Fibroblast of skin of scalp (primary cell): ENCODE data around the gene SLC4A1.

Experiments
- DNase-seq: peaks from one replicate; pipeline ENCODE4 v3.0.0-alpha.2; 2013

The SLC4A1 gene

DNA sequence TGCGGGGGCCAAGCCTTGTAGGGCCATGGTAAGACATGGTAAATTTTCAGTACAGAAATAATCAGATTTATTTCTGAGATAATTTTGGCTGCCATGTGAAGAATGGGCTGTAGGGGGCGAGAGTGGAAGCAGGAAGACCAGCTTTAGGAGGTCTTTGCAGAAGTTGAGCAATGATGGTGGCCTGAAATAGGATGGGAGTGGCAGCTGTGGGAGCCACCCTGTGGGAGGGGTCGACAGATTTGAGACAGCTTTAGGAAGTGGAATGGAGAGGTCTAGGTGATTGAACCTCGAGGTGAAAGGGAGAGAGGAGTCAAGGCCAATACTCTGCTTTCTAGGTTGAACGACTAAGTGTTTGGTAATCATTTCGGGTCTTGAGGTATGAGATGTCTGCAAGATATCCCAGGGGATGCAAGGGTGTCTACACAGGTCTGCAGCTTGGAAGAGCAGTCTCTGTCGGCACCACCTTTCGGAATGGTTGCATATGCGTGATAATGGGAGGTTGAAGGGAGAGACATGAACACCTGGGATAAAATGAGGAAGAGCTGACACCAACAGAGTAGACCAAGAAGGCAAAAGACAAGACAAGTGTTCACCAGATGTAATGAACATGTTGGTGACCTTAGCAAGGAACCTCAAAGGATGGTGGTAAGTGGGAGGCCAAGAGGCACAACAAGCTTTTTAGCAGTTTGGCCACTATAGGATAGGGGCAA, 64.0 kb downstream of the SLC4A1 start:
- peak; percentile 68 for DNase-seq

DNA sequence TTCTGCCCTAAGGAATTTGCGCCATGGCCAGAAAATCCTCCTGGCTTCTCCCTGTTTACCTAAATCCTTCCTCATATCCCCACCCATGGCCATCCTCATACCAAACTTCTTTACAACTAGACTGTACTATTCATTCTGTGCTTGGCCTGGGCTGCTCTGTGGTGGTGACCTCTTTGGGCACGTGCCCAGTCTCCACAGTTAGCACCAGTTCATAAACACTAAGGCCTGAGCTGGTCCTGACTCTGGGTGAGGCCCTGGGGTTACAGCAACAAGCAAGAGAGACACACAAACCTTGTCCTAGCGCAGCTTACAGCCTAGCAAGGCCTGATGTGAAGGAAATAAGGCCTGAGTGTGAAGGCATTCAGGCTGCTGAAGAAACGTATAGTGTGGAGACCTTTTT, 65.2 kb downstream of the SLC4A1 start:
- DNase-seq, result no peak

DNA sequence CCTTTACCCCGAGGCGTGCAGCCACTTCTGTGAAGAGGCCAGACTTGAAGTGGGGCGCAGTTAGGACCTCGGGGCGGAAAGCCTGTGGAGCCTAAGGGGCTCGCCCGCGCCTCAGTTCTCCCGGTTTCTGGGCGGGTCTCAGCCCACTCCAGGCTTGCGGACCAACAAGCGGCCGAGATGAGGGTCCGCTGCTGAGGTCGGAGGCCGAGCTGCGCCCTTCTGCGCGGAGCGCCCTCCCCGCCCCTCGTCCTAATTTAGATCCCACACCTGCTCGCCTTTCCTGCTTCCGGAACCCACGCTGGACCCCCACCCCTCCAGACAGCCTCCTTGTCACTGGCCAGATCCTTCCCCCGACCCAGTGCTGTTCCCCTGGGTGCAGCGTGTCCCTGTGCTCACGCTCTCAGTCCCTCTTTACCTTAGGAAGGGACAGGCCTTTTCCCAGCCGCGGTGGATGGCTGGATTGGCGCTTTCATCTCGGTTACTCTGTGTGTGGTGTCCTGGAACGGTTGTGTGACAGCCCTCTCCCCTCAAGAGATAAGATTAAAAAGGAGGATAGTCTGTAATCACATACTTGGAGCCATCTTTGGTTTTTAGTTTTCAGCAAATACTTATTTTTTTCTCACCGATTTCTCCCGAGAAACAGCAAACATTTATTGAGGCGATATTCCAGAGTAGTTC, 67.3 kb downstream of the SLC4A1 start:
- DNase-seq, result no peak

DNA sequence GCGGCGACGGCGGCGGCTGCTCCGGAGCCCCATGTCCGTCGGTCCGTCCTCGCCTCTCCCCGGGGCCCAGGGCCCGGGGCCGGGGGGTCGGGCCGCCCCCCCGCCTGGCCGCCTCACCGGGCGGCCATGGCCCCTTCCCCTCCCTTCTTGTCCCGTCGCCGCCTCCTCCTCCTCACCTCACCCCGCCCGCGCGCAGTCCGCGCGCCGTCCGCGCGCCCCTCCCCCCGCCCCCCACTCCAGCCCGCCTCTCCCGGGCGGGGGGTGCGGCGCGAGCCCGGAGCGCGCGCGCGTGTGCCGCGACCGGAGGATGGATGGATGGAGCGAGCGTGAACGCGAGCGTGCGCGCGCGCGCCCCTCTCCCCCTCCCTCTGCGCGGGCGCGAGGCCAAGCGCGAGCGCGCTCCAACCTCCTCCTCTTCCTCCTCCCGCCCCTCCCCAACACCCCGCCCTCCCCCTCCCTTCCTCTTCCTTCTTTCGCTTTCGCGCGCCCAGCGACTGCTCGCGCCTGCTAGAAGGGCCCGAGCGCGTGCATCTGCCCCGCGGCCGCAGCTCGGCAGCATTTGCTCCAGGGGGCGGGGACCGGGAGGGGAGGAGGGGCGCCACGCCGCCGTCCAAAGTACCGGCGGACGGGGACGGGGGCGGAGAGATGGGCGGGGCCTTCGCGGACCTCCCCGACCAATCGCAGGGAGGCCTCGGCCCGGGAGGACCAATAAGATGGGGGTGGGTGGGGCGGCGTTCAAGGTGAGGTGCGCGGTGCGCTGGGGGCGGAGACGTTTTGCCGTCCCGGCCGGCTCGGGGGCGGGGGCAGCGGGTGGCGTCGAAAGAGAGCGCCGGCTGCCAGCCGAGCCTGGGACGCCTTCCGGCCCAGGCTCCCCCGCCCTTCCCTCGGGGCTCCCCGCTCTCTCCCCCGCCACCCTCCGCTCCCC, 68.1 kb downstream of the SLC4A1 start, which contains the start of gene ATXN7L3:
Gene ATXN7L3 (minus strand): TSS at position 332 of the 925 bp plus-strand sequence. CDS start 1,814 bp downstream, outside the sequence.
- DNase-seq, result peak; percentile 99

DNA sequence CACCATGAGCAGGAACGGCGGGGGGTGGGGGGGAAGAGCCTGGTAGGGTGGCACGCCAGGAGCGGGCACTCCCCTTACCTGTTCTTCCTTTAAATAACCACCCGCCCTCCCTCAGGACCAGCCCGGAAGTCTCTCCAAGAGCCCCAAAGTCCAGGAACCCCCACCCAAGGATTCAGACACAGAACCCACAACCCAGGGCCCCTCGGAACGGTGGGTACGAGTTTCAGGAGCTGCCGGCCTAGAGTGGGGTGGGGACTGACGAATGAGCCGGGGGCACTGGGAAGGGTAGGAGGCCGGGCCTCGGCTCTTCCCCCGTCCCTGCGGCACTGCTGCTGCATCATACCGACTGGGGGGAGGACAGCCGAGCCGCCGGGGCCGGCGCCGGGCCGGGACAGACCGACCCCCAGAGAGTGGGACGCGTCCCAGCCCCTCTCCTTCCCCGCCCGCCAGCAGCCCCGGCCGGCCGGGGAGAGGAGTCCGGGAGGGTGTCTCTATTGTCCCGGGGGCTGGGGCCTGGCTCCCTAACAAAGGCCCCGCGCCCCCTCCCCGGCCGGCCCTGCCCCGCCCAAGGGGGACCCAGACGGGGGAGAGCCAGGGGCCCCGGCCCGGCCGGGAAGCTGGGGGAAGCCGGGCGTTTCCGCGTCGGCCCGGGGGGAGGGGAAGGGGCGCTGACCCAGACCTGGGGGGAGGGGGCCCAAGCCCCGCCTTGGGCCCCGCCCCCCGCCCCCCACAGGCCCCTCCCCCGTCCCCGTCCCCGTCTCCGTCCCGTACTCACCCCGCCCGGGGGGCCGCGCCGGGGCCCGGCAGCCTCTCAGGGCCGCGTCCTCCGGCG, 69.0 kb downstream of the SLC4A1 start:
- peak; percentile 76 for DNase-seq
